ENCODE measurements around the gene AGAP2. TPM values are rescaled to one million over a fixed set of nuclear protein-coding genes. Genes with fewer than 3 reads are reported as not detected.

The AGAP2 gene
- total and polyA plus RNA-seq, 9 of the 15 experiments (the other 6 are each of a cell fraction or from before 2014, with no cell fraction given) = 0.04 to 0.77 (median 0.28) TPM; not detected in 1

DNA sequence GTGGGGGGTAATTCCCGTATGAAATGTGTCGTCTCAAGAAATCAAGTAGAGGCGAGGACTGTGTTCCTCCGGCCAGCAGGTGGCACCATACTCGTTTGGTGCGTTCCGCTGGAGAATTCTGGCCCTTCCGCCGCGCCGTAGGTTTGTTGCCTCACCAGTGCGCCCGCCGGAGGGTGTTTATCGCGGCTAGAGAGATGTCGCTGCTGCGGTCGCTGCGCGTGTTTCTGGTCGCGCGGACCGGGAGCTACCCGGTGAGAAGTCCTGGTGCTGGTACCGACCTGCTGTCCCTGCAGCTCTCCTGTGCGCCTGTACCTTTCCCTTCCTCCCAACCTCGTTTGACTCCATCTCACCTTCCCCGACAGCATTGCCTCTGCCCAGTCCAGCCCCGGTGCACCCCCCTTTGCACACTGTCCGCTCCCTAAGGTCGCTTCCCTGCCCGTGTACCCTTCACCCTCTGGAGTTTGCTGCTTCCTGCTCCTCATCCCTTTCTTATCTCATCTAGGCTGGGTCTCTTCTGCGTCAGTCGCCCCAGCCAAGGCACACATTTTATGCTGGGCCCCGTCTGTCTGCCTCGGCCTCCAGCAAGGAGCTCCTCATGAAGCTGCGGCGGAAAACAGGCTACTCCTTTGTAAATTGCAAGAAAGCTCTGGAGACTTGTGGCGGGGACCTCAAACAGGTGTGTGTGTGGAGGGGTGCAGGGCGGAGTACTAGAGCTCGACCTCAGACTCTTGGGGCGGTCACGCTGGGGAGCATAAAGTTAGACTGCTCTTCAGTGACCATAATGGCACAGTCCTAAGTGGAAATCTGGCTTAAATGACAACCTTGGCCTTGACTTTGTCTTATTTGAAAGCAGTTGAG, 44.3 kb upstream of the AGAP2 start, which contains the start of gene TSFM (continued):
- TF ChIP-seq ZFP91 (CRISPR knock-in tag; IDR thresholded peaks at IDR 0.05) (peak; percentile 80; the same call in 1 of the 2 replicates), MCM2 (IDR thresholded peaks at IDR 0.05; ENCODE audit: low read depth) (no peak), PHF20 (IDR thresholded peaks at IDR 0.05; ENCODE audit: partially characterized antibody) (peak; percentile 97), DEAF1 (CRISPR knock-in tag; IDR thresholded peaks at IDR 0.05) (no peak), CHD1 (IDR thresholded peaks at IDR 0.05; ENCODE audit: low read length) (peak; percentile 68), RBM22 (IDR thresholded peaks at IDR 0.05; ENCODE audit: low read depth, low read length, poor library complexity, severe bottlenecking) (no peak), HDAC1 (IDR thresholded peaks at IDR 0.05) (peak in 1 of 2 experiments; percentile 99; a peak in 2 of 4 replicates), ZZZ3 (IDR thresholded peaks at IDR 0.05) (peak; percentile 86), ZFX (CRISPR knock-in tag; IDR thresholded peaks at IDR 0.05) (peak; percentile 43; the same call in 1 of the 2 replicates), RHOXF2B (CRISPR knock-in tag; conservative IDR thresholded peaks at IDR 0.05) (no peak), HOXB6 (CRISPR knock-in tag; IDR thresholded peaks at IDR 0.05; ENCODE audit: borderline replicate concordance) (no peak), TAF15 (IDR thresholded peaks at IDR 0.05; ENCODE audit: low read depth, low read length) (no peak), ZNF436 (CRISPR knock-in tag; IDR thresholded peaks at IDR 0.05) (no peak), MTA3 (IDR thresholded peaks at IDR 0.05; ENCODE audit: borderline replicate concordance) (peak; percentile 99), MCM5 (IDR thresholded peaks at IDR 0.05; ENCODE audit: low read depth) (no peak)
- TF ChIP-seq, protein P1, sequence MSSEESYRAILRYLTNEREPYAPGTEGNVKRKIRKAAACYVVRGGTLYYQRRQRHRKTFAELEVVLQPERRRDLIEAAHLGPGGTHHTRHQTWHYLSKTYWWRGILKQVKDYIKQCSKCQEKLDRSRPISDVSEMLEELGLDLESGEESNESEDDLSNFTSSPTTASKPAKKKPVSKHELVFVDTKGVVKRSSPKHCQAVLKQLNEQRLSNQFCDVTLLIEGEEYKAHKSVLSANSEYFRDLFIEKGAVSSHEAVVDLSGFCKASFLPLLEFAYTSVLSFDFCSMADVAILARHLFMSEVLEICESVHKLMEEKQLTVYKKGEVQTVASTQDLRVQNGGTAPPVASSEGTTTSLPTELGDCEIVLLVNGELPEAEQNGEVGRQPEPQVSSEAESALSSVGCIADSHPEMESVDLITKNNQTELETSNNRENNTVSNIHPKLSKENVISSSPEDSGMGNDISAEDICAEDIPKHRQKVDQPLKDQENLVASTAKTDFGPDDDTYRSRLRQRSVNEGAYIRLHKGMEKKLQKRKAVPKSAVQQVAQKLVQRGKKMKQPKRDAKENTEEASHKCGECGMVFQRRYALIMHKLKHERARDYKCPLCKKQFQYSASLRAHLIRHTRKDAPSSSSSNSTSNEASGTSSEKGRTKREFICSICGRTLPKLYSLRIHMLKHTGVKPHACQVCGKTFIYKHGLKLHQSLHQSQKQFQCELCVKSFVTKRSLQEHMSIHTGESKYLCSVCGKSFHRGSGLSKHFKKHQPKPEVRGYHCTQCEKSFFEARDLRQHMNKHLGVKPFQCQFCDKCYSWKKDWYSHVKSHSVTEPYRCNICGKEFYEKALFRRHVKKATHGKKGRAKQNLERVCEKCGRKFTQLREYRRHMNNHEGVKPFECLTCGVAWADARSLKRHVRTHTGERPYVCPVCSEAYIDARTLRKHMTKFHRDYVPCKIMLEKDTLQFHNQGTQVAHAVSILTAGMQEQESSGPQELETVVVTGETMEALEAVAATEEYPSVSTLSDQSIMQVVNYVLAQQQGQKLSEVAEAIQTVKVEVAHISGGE (CRISPR knock-in tag; IDR thresholded peaks at IDR 0.05) = peak in 1 of 3 experiments; percentile 78; a peak in 2 of 6 replicates
- TF ChIP-seq, protein P2, sequence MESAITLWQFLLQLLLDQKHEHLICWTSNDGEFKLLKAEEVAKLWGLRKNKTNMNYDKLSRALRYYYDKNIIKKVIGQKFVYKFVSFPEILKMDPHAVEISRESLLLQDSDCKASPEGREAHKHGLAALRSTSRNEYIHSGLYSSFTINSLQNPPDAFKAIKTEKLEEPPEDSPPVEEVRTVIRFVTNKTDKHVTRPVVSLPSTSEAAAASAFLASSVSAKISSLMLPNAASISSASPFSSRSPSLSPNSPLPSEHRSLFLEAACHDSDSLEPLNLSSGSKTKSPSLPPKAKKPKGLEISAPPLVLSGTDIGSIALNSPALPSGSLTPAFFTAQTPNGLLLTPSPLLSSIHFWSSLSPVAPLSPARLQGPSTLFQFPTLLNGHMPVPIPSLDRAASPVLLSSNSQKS (CRISPR knock-in tag; IDR thresholded peaks at IDR 0.05) = no peak
